Kidney capillary endothelial cell (primary cell): ENCODE measurements around the gene USH2A.
A peak's percentile ranks its signal among the peaks of the same experiment; 100 is the strongest.

Experiments
- DNase-seq: peaks from one replicate; pipeline ENCODE4 v3.0.0-alpha.2; 2018; ENCODE audit warnings: low spot score

USH2A gene

DNA sequence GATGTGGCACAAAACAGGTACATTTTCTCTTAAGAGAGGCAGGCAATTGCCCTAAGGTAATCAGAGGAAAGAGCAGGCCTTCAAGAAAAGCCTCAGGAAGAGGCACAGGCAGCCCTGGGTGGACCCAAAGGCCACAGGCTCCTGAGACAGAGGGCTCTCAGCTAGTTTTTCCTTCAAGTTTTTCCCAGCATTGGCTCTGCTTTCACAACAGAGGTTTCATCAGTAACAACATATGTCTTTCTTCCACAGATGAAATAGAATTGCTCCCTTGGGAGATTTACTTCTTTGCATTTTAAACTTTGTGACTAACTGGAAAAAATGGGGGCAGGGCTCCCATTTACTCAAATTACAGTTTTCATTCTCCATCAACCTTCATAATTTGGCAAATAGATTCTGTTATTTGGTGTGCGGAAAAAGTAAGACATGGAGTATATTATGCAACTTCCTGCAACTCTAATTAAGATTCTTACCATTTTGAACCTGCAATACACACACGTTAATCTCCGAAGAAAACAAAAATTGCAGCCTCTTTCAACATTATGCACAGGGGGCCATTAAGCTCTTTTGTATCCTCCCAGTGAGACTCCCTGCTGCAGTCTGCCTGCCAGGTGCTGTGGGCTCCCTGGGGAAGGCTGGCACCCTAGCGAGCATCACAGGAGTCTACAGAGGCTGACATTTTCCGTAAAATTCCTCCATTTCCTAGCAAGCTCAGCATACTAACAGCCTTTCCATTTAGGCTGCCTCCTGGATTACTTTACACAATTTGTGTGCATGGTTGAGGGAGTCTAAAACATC is 282.3 kb downstream of the USH2A start:
- no peak for DNase-seq

DNA sequence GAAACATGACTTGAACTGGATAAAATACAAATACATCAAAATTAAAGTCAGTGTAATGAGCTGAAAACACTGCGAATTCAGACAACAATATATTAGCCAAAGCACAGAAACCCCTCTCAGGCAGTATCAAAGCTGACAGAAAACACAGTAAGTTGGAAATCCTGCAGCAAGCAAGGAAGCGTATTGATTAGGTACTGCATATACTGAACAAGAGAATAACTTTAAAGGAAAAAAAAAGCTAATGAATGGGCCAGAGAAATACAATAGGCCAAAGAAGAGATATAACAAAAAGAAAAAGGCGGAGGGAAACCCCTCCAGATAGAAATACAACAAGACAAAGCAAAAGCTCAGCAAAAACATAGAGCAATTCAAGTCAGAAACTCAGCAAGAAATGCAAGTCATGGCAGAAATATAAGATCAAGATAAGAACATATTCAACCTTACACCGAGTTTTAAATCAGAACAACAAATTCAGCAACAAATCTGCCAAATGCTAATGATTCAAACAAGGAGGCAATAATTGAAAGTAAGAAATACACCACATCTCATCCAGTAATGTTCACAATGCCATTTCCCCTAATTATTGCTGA is 299.0 kb downstream of the USH2A start:
- no peak for DNase-seq

DNA sequence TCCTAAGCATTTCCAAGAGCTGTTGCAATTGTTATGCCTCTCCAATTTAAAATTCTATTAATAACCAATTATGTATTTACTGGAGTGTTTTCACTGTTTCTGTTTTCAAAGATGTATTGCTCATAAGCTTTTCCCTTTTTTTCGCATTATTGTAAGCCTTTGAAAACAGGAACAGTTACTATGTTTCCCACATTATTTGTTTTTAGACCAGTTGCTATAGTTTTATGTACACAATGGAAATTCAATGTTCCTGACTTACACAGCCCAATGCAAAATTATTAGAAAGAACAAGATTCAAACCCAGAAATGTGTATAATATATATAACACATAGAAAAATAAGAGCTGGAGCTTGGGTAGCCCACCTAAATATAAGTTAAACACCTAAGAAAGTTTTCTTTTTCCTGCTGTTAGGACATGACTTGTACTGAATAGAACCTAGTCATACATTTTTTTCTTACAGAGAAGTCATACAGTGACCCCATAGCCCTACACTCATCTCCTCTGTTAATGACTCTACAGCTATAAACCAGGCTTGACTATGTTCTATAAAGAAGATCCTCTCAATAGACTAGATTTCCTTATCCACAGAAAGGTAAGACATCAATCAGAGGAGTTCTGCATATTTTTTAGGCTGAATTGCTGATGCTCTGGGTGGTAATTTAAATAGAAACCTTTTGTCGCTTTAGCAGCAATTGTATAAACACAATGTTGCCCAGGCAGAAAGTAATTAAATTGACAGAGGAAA is 299.6 kb downstream of the USH2A start:
- DNase-seq, result no peak

DNA sequence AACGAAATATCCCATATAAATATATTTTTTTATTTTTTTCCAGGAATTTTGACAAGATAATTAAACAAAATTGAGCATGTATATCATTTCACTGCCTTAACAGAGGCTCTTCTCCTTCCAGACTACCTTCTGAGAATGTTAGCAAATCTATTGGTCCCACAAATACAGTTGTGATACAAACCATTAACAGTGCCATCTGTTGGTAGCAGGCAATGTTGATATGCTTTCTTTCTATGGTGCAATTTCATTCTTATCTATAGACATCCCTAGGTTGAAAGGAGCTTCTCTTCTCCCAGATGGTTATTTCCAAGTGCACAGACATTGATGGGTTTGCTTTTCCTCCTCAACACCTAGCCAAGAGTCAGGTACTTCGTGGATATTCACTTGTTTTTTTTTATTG is 303.6 kb downstream of the USH2A start:
- peak; percentile 3 for DNase-seq

DNA sequence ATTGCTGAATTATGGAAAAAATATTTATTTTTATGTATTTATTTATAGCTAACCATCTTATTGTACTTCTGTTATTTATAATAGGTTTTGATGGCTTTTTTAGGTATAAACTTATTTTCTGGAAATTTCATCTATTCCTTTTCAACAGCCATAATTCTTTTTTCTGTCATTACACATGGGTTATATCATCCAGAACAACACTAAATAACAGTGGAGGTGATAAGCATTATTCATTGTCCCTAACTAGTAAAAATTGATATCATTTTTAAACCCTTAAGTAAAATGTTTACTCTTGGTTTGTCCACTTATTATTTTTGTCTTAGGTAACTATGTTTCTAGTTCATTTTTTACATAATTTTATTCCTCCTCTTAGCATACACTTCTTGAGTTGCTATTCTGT is 309.1 kb downstream of the USH2A start:
- no peak for DNase-seq

DNA sequence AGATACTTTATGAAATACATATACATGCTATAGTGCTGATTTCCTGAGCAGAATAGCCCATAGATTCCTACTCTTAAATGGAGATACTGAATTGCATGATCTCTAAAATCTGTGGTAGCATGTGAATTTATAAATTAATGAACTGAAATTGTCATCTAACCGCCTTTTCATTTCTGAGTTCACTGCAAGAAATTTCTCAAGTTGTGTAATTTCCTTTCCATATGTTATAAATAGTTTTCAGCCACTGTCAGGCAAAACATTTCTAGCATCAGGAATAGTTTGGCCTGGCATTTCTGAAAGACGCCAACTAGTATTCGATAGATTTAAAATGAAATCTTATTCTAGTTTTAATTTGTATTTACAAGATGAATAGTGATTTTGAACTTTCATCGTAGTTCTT is 310.1 kb downstream of the USH2A start:
- DNase-seq, result no peak

DNA sequence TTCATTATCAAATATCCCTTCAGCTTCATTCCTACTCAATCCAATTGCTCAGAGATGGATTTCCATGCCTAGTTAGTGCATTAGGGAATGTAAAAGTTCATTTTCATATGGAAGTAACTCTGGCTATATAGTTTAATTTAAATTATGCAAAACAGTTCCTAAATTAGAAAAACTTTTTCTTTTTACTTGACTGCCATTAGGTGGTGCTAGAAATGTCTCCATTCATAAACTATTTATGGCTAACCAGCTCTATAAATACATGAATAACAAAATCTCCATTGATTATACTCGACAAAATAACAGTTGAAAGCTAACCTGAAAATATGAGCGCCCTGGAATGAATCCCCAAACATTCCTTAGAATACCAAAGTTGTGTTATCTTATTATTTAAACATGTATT is 311.4 kb downstream of the USH2A start:
- DNase-seq, result no peak

DNA sequence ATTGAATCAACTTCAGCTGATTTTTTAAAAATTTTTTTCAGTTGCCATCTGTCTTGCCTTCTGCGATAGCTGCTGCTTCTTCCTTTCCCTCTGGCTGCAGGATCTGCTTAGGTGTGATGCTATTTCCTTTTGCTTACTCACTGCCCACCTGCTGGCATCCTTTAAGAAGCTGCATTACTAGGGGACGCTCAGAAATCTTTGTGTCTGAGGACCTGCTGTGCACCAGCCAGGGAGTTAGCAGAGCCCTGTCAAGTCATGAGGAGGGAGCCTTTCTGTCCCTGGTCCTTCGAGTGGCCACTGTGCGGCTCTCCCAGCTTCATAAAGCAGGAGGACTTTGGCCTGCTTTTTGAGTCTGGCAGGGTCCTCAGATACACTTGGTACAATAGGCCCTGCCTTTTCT is 327.8 kb downstream of the USH2A start:
- no peak for DNase-seq

DNA sequence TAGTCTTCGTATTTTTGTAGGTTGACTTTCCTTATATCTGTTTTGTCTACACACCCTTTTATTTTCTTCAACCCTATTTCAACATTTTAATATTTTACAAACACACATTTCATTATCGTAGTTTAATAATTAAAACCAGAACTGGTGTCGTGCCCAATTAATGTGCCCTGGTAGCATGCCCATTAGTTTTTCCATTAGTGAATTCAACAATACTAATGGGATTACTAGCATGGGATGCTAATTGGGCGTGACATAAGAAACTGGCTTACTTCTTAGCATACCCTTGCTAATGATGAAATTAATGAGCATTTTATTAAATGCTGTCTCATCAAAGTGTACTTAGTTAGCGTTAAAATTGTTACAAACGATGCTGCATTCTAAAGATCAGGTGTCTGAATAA is 332.7 kb downstream of the USH2A start:
- no peak for DNase-seq

DNA sequence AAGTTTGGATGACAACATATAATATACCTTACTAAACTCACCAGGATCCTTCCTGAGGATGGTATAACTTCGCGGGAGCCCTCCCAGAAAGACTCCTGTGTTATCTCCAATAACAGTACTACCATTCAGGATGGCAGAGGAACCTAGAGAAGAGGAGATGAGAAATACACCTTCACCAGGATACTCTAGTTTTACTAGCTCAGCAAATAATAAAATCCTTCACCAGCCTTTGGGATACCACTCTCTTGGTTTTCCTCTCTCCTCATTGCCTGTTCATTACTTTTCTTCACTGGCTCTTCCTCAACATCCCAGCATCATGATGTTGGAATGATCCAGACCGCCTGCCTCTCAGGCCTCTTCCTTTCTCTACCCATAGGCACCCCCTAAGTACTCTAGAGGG is 336.6 kb downstream of the USH2A start:
- DNase-seq, result no peak

DNA sequence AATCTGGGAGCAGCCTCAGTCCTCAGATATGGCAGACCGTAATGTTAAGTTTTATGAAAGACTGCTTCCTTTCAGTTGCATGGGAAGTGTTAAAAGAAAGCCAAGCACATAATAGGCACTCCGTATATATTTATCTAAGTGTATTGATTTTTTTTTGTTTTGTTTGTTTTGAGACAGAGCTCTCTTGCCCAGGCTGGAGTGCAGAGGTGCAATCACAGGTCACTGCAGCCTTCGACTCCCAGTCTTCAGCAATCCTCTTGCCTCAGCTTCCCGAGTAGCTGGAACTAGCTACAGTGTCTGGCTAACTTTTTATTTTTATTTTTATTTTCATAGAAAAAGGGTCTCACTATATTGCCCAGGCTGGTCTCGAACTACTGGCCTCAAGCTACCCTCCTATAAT is 341.8 kb downstream of the USH2A start:
- DNase-seq, result no peak

DNA sequence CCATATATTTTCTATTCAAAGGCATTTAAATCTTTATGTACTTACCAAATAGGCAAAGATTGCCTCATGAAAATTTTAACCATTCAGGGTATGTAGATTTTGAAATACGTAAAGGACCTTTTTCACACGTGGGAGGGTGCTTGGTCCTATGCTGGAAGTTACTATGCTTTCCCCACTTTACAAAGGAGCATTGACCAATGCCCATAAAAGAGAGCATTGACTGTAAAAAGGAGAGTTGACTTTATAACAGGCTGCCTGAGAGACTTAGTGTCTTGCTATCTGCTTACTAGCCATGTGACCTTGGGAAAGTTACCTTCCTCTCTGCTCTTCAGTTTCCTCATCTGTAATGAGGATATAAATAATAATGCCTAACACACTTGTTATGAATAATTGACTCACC is 346.5 kb downstream of the USH2A start:
- no peak for DNase-seq

DNA sequence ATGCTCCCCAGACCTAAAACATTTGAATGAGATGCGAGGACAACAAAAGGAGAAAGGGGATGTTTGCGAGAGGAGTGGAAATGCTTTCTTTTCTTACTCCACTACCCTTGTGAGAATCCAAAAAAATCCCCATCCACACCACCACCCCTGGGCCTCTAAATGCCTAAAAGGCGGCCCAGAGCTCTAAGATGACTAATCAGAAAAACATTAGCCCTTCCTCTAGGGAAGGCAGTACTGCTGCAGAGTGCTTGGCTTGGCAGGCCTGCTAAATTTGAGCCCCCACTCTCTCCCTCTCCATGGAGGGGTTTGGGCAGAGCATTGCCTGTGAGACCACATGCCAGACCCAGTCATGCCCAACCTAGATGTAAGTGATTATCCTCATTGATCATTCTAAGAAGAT is 347.9 kb downstream of the USH2A start:
- no peak for DNase-seq

DNA sequence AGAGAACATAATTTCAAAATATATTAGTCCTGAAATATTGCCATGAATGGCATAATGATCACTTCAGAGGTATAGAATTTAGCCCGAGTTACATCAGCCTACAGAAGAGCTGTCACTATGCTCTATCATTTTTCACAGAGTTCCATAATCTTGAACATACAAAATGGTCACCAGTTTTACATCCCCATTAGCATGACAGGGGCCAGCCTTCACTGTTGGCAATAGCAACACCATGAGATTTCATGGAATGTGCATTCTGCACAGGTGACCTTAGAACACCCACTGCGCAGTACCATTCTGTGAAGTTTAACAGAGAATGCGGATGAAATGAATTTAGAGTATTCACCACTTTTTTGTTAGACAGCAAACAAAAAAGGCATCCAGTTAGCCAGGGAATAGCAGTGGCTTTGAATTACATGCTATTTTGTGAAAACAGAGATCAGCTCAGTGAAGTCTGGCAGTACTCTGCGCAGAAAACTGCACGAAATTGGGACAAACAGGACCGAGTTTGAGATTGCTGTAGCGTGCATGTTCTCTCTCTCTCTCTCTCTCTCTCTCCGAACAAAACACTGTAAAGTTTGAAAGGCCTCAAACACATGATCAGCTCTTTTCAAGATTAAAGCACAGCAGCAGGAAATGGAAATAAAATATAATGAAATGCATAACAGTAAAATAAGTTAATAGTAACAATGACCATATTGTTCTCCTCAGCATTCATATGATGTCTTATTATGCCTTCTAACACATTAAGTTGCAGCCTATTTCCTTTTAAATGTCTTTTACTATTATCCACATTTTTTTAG is 349.3 kb downstream of the USH2A start:
- no peak for DNase-seq

DNA sequence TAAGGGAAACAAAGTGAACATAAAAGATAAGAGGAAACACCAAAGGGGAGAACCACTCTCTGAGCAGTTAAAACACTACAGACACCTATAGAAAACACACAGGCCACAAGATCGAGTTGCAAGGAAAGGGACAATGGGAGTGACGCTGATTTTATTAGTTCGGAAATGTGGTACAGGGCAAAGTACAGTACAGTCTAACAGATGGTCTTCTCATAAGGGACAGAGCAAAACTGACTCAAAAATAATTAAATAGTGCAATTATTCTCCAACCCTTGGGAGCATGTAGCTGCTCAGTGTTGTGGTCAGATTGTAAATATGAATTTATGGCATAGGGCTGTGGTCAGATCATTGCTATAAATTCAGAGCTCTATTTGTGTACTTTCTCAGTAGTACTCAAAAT is 352.0 kb downstream of the USH2A start:
- DNase-seq, result no peak

DNA sequence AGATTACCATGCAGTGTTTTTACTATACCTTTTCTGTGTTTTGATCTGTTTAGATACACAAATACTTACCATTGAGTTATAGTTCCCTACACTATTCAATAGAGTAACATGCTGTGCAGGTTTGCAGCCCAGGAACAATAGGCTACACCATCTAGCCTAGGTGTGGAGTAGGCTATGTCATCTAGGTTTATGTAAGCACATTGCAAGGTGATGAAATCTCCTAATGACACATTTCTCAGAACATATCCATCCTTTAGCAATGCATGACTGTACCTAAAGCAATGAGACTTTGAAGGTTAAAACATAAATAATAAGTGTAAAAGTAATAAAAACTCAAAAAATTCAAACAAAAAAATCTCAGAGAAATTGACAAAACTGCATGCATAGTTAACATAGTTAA is 358.6 kb downstream of the USH2A start:
- no peak for DNase-seq

DNA sequence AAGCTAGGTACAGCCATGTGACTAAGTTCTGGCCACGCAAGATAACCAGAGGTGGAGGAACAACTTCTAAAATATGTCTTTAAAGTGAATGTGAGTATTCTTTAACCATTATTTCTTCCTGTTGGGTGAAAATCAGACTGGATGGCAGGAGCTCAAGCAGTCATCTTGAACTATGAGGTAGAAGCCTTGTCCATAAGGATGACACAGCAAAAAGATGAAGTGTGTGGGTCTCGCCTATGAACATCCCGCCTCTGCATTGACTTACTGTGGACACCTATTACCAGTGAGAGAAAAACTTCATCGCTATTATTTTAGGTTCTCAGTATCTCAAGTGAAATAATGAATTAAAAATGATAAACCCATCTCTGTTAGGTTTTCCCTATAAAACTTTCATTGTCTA is 365.3 kb downstream of the USH2A start:
- no peak for DNase-seq

DNA sequence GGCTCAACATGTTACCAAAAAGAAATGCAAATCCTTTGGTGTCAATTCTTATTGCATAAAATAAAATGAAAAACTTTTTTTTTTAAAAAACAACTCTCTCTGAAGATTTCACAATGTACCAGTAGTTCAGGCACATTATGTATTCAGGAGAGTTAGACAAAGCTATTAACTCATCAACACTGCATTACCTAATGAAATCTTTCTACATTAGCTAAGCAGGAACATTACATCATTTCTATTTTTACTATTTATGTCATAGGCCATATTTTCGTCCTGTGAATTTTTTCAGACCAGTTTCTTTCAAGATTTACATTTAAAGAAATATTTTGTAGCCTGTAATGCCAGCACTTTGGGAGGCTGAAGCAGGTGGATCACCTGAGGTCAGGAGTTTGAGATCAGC is 366.2 kb downstream of the USH2A start:
- no peak for DNase-seq

DNA sequence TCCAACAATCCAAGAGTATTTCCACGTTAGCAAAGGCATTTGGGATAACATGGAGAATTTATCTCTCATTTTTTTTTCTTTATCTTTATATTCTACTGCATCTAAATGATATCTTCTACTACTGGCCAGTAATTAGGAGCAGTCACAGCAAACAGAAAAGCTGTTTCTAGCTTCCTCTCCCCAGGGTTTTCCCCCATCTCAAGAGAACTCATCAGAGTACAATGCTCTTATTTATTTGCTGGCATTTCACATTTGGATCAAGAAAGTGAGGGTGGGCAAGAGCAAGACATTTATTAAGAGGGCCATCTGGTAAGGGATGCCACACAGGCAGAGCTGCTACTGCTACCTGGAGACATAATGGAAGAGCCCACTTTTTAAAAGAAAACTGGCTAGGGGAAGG is 368.2 kb downstream of the USH2A start:
- DNase-seq, result no peak

DNA sequence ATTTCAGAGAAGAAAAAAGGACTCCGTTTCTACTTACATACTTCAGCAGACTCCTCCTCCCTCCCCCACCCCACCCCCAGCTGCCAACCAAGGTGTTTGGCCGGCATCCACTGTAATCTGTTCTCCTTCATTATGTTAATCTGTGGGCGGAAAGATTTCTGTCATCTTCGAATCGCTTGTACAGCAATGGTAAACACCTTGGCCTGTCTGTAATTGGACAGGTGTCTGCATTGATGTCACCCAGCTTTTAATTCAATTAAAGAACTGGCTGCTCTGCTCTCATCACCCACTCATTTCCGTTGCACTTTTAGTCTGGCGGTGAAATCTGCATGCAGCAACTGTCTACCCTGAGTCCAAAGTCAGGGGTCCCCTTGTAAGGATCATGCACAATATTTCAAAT is 368.6 kb downstream of the USH2A start:
- no peak for DNase-seq

DNA sequence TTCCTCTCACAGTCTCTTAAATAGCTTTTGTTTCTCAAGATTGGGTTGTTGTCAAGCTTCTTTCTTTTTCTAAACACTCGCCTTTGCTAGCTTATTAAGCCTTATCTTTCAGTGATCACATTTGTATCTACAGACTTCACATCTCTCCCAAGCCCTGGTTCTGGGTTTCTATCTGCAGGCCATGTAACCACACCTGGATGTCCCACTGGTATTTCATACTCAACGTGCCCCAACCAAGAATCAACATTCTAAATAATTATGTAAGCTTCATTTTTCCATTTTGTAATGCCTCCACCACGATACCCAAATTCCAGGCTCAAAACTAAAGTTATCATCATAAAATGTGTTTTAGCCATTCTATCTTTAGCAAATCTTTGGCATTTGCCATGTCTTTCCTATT is 372.2 kb downstream of the USH2A start:
- no peak for DNase-seq

DNA sequence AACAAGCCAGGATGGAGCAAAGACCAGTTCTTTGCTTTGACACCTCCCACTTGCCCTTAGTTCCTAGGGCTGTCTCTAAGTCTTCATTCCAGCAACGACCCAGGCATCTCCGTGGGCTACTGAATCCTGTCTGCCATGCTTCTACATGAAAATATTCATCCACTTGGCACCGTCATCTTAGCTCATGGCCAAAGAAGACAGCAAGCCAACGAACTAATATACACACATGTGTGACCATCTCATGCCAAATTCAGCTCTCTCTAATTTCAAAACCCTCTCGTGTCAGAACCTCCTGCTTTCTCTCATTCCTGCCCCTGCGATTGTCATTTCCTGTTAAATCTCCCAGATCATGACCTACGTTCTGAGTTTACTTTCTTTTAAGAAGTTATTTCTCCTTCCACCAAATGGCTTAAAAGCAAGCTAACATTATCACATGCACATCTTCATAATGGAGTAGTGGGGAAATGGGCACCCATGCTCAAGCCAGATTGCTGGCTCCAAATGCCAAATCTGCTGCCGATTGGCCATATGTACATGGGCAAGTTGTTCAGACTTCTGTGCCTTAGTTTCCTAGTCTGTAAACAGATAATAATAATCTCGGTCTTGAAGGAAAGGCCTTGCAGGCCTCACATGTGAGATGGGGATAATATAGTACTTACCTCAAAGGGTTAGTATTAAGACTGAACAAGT is 373.4 kb downstream of the USH2A start:
- no peak for DNase-seq
